Measurements from ENCODE around the gene AQP2.

Gene AQP2

GRCh38 chr12:50006754-50007442, 56.4 kb downstream of the AQP2 start:
- no peak overlapping the region for H3K4me3 ChIP-seq (ENCODE audit: control insufficient read depth, low read depth, low read length)
- no peak for DNase-seq (ENCODE audit: low read depth)
- TF ChIP-seq, protein P1, sequence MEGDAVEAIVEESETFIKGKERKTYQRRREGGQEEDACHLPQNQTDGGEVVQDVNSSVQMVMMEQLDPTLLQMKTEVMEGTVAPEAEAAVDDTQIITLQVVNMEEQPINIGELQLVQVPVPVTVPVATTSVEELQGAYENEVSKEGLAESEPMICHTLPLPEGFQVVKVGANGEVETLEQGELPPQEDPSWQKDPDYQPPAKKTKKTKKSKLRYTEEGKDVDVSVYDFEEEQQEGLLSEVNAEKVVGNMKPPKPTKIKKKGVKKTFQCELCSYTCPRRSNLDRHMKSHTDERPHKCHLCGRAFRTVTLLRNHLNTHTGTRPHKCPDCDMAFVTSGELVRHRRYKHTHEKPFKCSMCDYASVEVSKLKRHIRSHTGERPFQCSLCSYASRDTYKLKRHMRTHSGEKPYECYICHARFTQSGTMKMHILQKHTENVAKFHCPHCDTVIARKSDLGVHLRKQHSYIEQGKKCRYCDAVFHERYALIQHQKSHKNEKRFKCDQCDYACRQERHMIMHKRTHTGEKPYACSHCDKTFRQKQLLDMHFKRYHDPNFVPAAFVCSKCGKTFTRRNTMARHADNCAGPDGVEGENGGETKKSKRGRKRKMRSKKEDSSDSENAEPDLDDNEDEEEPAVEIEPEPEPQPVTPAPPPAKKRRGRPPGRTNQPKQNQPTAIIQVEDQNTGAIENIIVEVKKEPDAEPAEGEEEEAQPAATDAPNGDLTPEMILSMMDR (IDR thresholded peaks at IDR 0.05; ENCODE audit: control insufficient read depth, insufficient read depth, low read depth, low read length, missing control alignments): no peak
